GM19468 (cell line): ENCODE data around the gene GRIN2D.
"Not testable (repeated sequence)": the region's sequence is repeated elsewhere in the genome, so short reads cannot be mapped to it uniquely, and the experiment has no call there.

ENCODE experiments used
- ATAC-seq: cut with Tn5 transposase; IDR thresholded peaks from one replicate; pipeline ENCODE4 v1.9.1; 2021; ENCODE audit warnings: mild to moderate bottlenecking, moderate library complexity, moderate number of reproducible peaks; ENCODE audit not compliant: unreplicated experiment; ENCODE audit errors: extremely low read depth

Gene GRIN2D

DNA sequence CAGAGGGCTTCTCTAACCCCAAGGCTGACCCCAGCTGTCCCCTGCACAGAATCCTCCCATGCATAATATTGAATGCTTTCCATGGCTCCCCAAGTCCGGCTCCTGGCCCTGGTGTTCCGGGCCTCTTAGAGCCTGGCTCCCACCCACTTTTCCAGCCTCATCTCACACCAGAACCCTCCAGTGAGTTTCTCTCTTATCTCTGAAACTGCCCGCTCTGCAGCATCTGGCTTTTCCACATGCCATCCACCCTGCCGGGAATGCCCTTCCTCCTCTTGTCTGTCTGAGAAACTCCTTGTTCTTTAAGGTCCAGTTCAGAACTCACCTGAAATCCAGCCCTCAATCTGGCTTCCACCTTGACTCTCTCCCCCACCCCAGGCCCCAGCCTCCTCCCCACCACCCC lies 22.5 kb upstream of the GRIN2D start:
- no peak for ATAC-seq

DNA sequence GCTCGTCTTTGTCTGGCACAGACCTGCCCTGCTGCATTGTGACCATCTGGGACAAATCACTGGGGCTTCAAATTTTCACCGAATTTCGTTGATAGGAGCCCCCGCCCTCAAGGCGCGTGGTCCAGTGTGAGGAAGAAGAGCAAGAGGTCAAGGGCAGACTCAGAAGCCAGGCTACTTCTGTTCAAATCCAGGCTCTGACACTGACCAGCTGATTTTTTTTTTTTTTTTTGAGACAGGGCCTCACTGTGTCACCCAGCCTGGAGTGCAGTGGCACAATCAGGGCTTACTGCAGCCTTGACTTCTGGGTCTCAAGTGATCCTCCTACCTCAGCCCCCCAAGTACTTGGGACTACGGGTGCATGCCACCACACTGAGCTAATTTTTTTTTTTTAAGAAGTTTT lies 22.1 kb upstream of the GRIN2D start:
- no peak for ATAC-seq

DNA sequence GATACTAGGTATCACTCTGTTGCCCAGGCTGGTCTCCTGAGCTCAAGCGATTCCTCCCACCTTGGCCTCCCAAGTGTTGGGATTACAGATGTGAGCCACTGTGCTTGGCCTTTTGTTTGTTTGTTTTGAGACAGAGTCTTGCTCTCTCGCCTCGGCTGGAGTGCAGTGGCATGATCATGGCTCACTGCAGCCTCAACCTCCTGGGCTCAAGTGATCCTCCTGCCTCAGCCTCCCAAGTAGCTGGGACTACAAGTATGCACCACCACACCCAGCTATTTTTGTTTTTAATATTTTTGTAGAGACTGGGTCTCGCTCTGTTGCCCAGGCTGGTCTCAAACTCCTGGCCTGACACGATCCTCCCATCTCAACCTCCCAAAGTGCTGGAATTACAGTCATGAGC lies 21.7 kb upstream of the GRIN2D start:
- not testable (repeated sequence) for ATAC-seq

DNA sequence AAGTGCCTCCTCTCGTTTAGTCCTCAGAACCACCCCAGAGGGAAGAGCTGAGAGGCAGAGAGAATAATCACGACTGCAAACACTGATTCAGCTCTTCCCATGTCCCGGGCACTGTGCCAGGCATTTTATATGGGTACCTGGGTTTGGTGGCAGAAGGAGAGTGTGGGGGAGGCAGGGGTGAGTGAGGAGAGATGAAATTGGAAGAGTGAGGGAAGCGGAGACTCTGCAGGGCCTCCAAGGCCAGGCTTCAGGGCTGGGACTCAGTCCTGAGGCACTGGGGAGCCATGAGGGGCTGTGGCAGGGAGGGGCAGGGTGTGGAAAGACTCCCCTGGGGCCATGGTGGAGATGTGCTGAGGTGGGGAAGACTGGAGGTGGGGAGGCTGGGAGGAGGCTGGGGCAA lies 20.6 kb upstream of the GRIN2D start:
- no peak for ATAC-seq

DNA sequence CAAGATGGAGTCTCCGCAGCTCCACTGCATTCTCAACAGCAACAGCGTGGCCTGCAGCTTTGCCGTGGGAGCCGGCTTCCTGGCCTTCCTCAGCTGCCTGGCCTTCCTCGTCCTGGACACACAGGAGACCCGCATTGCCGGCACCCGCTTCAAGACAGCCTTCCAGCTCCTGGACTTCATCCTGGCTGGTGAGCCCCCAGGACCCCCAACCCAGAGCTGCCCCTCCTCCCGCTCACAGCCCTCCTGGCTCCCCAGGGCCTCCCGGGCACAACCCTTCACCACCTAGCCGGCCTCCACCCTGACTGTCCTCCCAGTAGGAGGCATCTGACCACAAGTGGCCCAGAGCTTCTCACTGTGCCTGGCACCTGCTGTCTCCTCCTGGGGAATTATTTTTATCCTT lies 19.9 kb upstream of the GRIN2D start:
- ATAC-seq = no peak

DNA sequence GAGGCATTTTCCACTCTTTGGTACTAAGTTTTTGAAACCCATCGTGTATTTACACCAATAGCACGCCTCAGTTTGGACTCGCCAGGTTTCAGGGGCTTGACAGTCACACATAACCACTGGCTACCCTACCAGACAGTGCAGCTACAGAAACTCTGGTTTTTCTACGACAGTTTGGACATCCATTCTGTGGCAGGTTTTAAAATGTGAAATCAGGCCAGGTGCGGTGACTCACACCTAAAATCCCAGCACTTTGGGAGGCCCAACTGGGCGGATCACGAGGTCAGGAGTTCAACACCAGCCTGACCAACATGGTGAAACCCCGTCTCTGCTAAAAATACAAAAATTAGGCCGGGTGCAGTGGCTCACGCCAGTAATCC lies 15.3 kb upstream of the GRIN2D start:
- no peak for ATAC-seq

DNA sequence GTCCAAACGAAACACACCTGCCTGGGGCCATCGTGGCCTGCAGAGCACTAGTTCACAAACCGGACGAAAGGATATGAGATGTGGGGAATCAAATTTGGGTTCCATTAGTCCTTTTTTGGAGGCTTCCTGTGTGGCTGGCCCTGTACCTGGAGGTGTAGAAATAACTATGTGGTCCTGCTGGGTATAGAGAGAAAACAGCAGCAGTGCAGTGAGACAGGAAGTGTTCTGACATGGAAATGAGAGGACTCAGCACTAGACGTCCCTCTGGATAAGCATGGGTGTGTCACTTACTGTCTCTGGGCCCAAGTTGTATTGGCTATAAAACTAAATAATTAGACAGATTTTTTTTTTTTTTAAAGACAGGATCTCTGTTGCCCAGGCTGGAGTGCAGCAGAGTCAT lies 14.4 kb upstream of the GRIN2D start:
- no peak for ATAC-seq

DNA sequence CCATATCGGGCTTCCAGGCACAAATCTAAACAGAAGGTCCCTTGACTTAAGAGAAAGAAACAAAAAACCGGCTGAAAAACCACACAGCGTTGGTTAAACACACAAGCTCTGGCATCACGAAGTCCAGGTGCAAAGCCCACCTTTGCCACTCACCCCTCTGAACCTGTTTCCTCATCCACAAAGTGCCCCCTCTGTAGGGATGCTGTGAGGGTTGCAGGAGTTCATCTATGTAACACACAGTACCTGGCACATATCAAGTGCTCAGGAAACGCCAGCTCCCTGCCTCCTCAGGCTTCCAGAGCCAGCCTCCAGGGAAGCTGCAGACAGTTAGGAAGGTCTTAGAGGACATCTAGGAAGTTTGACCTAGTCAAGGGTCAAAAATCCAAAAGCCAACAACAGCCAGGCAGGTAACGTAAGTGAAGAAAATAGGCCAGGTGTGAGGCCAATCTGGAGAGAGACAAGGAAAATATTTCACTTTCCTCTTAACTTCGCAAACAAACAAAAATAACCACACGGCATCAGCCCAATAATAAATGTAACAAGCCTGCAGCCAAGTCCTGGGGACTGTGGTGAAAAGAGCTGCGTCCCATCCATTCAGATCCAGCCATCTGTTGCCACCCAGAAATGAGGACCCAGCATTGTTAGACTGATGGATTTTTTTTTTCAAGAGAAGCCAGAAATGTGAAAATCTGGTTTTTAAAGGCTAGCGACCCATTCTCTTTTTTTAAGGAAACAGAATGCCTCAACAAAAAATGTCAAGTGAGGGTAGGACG lies 12.1 kb upstream of the GRIN2D start:
- ATAC-seq = no peak

DNA sequence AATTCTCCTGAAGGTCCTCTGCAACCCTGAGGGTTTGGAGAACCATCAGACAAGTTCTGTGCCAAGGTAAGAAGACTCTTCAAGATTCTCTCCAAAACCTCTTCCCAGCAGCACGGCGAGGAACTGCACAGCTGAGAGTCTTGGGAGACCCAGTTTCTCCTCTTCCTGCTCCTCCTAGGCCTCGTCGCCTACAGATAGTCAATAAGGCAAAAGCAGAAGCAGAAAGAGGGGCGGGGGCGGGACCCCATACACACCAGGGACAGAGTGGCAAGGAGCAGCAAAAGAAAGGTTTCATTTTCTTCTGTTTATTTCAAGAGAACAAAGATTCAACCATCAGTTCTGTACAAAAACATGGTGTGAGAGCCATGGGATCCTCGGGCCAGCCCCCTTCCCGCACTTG lies 11.2 kb upstream of the GRIN2D start:
- ATAC-seq = no peak

DNA sequence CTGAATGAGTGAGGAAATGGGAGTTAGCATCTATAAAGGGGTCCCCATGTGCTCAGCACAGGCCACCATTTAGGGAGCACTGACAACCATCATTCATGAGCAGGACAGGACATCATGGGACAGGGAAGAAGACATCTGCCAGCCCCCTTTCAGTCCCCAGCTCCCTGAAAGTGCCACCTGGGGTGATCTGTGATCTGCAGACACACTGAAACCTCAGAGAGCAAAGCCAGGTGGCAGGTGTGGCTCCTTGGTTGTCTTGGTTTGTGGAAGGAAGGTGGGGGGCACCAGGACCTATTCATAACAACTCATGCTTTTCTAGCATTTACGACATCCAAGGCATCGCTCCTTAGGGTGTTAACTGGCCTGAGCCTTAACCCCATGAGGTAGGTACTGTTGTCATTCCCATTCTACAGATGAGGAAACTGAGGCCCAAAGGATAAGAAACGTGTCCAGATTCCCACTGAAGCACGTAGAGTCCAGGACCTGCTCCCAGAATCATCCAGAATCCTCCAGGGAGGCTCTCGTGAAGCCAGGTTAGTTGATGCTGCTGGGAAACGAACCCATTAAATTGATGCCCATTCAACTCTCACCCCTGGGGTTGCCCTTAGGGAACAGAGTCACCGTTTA lies 7.9 kb upstream of the GRIN2D start:
- no peak for ATAC-seq

DNA sequence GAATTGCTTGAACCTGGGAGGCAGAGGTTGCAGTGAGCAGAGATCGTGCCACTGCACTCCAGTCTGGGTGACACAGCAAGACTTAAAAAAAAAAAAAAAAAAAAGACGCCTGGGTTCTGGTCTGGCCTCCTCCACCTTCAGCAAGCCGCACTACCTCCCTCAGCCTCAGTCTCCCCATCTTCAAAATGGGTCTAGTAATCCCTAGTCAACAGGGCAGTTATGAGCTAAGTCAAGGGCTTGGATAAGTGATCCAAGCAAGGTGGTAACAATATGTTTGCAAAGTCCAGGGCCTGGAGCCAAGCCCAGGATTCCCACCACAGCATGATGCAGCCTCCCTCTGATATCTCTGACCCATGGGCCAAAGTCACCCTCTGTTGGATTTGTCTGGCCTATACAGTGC lies 6.5 kb upstream of the GRIN2D start:
- no peak for ATAC-seq

DNA sequence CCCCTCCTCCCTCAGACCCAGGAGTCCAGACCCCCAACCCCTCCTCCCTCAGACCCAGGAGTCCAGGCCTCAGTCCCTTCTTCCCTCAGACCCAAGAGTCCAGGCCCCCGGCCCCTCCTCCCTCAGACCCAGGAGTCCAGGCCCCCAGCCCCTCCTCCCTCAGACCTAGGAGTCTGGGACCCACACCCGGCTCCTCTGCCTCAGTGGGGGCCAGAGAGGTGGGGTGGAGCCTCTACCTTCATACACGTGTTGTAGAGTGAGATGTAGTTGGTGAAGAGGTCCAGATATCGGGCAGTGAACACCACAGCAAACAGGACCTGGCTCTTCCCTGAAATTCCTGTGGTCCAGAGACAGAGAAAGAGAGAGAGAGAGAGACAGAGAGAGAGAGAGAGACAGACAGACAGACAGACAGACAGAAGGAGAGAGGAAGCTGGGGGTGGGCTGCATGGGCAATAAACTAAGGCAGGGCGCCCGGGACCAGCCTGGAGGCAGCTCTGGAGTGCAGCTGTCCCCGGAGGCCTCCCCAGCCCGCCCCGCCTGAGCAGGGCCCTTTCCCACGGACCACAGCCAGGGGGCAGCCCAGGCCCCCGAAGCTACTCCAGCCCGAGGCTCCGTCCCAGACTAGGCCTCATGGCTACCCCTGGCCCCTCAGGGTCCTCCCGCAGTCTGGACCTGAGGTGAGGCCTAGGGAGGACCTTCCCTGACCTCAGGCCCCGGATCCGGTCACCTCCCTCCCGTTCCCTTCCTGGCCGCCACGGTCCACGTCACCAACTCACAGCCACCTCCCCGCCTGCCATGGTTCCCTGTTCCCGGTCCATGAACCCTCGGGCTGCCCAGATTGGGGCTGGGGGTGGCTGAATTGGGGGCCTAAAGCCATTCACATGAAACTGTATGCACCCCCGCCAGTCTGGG lies 3.0 kb upstream of the GRIN2D start:
- ATAC-seq = no peak

DNA sequence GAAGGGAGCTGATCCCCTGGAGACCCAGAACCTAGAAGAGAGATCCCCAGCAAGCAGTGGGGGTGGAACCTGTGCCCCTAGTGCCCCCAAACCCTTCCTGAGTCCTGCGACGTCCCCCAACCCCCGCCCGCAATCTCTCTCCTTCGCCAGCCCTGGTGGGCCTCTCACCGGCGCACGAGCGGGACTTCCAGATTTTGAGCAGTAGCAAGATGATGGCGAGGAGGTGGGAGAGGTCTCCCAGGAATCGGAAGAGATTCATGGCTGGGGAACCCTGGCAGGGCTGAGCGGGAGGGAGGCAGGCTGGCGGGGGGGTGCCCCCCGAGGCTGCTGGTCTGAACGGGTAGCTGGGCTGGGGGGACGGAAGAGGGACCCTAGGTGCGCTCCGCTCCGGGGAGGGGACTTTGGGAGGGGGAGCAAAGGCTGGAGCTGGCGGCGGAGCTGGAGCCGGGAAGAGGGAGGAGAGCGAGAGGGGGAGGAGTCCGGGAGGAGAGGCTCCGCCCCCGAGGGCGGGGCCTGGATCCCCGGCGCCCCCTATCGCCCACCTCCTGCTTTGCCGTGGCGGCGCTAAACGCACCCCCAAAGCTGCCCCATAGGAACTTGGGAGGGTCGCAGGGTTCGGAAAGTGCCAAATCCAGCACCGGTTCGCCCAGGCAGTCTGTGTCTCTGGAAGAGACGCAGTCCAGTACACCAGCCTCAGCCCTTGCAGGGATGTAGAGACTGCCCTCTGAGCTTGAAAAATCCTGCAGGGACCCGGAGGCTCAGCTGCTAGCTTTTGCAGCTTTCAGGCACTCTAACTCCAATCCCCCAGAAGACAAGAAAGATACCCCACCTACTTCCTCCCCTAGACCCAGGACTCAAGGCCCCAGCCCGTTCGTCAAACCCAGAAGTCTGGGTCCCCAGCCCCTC lies 2.1 kb upstream of the GRIN2D start, which contains the start of gene KDELR1:
Gene KDELR1, minus strand, starts transcription at position 452 of the 906 bp plus-strand sequence. Its CDS starts 193 bp downstream, at position 259.
- no peak for ATAC-seq

DNA sequence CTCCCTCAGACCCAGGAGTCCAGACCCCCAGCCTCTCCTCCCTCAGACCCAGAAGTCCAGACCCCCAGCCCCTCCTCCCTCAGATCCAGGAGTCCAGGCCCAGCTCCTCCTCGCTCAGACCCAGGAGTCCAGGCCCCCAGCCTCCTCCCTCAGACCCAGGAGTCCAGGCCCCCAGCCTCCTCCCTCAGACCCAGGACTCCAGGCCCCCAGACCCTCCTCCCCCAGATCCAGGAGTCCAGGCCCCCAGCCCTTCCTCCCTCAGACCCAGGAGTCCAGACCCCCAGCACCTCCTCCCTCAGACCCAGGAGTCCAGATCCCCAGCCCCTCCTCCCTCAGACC lies 1.5 kb upstream of the GRIN2D start:
- ATAC-seq = not testable (repeated sequence)

DNA sequence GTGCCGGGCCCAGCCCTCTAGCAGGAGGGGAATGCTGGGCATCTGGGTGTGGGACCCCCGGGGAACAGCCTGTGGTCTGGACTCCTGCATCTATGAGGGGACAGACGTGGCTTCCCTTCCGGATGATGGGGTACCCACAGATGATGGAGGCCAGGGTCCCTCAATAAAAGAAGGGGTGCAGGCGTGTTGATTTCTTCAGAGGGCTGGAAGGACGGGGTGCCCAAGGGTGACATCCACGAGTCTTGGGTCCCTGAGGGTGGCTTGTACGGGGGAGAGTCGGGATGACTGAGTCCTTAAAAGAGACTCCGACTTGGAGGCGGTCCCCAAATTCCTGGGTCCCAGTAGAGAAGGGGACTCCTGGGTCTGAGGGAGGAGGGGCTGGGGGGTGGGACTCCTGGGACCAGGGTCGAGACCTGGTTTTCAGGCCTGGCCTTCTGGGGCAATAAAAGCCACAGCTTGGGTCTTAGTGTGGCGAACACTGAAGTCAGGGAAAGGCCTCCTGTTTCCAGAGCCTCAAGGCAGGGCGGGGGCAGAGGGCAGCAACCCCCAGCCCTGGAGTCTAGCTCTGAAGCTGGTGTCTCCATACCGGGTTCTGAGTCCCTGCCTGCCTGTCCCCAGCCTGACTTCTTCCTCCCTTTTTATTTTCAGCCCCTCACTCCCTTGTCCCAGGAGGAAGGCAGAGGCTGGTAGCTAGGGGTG lies 459 bp upstream of the GRIN2D start:
- ATAC-seq = no peak

DNA sequence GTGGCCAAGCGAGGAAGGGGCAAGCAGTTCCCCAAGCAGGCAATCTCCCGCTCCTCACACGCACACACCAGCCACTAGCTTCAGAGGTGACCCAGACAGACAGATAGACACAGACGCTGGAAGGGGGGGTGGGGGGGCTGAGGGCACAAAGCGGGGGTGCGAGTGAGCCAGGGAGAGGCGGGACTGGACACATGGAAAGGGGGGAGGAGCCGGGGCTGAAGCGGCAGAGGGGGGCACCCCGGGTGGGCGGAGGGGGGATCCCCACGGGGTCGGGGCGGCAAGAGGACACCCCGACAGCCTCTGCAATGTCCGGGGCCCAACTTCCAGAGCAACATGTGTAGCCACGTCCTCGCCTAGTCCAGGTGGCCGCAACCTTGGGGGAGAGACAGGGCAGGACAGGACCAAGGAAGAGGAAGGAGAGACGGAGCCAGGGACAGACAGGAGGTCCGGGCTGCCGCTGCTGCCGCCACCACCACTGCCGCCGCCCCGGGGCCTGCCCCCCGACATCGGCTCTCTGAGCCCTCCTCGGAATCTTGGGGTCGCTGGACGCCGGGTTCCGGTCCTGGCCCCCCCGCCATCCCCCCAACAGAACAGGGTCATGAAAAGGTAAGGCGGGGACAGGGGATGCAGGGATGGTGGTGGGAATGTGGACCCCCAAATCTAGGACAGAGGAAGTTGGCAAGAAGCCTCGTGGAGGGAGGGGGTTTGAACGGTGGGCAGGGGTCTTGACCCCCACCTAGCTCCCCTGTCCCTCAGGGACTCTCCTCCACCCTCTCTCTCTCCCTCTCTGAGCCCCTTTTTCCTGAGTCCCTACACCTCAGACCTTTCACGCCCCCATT lies 1.1 kb downstream of the GRIN2D start:
- ATAC-seq = no peak

DNA sequence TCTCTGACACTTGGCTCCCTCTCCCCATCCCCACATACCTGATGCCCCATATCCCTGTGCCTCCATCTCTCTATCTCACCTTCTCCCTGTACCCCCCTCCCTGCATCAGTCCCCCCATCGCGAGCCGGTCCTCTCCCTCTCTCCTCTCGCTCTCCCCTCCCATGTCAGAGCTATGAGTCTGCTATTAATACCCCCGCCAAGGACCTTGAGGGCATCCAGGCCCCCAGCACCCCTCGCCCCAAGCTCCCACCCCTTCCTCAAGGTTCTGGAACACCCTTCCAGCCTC lies 1.6 kb downstream of the GRIN2D start:
- no peak for ATAC-seq

DNA sequence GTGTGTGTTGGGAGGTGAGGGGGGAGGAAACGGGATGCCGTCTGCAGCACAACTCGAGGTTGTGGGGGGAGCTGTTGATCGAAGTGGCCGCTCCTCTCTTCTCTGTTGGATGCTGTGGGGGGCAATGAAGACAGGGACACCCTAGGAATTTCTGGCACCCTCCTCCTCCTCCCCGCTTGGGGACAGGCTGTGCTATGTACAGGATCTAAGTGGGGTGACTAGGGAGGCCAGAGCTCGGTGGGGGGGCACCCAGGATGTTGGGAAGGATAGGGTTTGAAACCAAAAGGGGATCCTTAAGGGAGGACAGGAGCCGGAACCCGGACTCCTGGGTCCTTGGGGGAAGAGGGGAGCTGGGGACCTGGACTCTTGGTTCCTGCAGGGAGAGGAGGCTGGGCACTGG lies 2.0 kb downstream of the GRIN2D start:
- no peak for ATAC-seq
